ENCODE results near the gene TRDN.
"Not testable (repeated sequence)": the region's sequence is repeated elsewhere in the genome, so short reads cannot be mapped to it uniquely, and the experiment has no call there.

Gene TRDN

DNA sequence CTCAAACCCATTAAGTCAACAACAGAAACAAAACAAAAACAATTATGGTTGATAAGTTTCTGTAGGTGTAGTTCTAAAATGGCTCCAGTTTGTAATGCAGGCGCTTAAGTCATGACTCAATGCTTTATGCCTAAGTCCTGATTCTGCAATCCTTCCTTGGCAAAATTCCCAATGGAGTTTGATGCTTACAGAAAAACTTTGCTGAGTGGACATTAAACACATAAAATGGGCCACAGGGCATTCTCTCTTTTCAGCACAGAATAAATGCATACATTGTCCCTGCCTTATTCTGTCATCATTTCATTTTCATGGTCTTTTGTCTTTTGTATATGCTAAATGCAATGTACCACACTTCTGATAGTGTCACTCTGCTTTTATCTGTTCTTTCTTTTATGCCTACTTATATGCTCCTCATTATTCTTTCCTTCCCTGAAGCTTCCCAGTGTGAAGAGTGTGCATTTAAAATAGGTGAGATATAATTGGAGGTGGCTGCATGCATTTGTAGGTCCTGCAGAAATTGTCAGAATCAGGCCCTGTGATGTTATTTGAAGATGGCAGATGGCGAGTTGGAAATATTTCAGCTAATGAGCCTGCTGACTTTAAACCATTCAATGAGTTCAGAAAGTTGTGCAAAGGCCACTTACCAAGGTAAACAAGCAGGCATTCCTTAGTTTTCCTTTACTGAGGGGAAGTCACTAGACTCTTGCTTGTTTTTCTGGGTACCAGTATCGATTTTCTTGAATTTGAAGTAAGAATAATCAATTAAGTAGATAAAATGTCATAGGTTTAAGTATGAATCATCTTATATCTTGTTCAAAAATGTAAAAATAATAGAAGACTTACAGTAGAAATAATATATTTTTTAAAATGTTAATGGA is 313.1 kb downstream of the TRDN start:
- Histone ChIP-seq H3K4me3 (ENCODE audit: low read length) (no peak overlapping the region), H3K27me3 (ENCODE audit: control insufficient read depth, low read length) (no peaks in the 10 kb centered on the region), H3K27ac (ENCODE audit: low read depth, low read length) (no peak overlapping the region), H3F3A (ENCODE audit: control insufficient read depth, insufficient read depth) (no peaks in the 10 kb centered on the region), H3K4me1 (ENCODE audit: control insufficient read depth, low read length) (no peaks in the 10 kb centered on the region), H3K9me3 (ENCODE audit: control insufficient read depth, insufficient read depth, low read length) (no peaks in the 10 kb centered on the region), H3K4me2 (ENCODE audit: low read length) (no peak overlapping the region), H3K36me3 (ENCODE audit: control insufficient read depth, low read length) (no peaks in the 10 kb centered on the region), H3K79me2 (ENCODE audit: control insufficient read depth, low read length) (no peaks in the 10 kb centered on the region), H3K9me2 (replicated peaks; ENCODE audit: control insufficient read depth, low read length) (no peaks in the 10 kb centered on the region), H4K20me1 (ENCODE audit: control insufficient read depth, insufficient read depth, low read depth, low read length) (no peaks in the 10 kb centered on the region)
- TF ChIP-seq EZH2phosphoT487 (IDR thresholded peaks at IDR 0.05; ENCODE audit: borderline replicate concordance, low read length) = no peak
- TF ChIP-seq, protein P1, sequence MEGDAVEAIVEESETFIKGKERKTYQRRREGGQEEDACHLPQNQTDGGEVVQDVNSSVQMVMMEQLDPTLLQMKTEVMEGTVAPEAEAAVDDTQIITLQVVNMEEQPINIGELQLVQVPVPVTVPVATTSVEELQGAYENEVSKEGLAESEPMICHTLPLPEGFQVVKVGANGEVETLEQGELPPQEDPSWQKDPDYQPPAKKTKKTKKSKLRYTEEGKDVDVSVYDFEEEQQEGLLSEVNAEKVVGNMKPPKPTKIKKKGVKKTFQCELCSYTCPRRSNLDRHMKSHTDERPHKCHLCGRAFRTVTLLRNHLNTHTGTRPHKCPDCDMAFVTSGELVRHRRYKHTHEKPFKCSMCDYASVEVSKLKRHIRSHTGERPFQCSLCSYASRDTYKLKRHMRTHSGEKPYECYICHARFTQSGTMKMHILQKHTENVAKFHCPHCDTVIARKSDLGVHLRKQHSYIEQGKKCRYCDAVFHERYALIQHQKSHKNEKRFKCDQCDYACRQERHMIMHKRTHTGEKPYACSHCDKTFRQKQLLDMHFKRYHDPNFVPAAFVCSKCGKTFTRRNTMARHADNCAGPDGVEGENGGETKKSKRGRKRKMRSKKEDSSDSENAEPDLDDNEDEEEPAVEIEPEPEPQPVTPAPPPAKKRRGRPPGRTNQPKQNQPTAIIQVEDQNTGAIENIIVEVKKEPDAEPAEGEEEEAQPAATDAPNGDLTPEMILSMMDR (IDR thresholded peaks at IDR 0.05; ENCODE audit: low read depth, low read length, poor library complexity, severe bottlenecking) = no peak

- no peaks in the 10 kb centered on the region for H3K27me3 ChIP-seq (ENCODE audit: control insufficient read depth, low read length)
- H4K20me1 ChIP-seq (ENCODE audit: control insufficient read depth, insufficient read depth, low read depth, low read length) = no peaks in the 10 kb centered on the region
- no peaks in the 10 kb centered on the region for H3K9me3 ChIP-seq (ENCODE audit: control insufficient read depth, insufficient read depth, low read length)
- no peaks in the 10 kb centered on the region for H3K79me2 ChIP-seq (ENCODE audit: control insufficient read depth, low read length)
- no peaks in the 10 kb centered on the region for H3K36me3 ChIP-seq (ENCODE audit: control insufficient read depth, low read length)
- no peak overlapping the region for H3K4me3 ChIP-seq (ENCODE audit: low read length)
- H3K4me2 ChIP-seq (ENCODE audit: low read length) = no peak overlapping the region
- no peaks in the 10 kb centered on the region for H3K4me1 ChIP-seq (ENCODE audit: control insufficient read depth, low read length)
- TF ChIP-seq EZH2phosphoT487 (IDR thresholded peaks at IDR 0.05; ENCODE audit: borderline replicate concordance, low read length) = no peak
- TF ChIP-seq, protein P1 (IDR thresholded peaks at IDR 0.05; ENCODE audit: low read depth, low read length, poor library complexity, severe bottlenecking) = no peak
- H3K9me2 ChIP-seq (replicated peaks; ENCODE audit: control insufficient read depth, low read length) = no peaks in the 10 kb centered on the region
- no peak overlapping the region for H3K27ac ChIP-seq (ENCODE audit: low read depth, low read length)
- no peaks in the 10 kb centered on the region for H3F3A ChIP-seq (ENCODE audit: control insufficient read depth, insufficient read depth)
These were observed 315.7 kb downstream of the TRDN start for GRCh38 chr6:123321020-123321419.

- H3K36me3 ChIP-seq (ENCODE audit: control insufficient read depth, low read length) = no peaks in the 10 kb centered on the region
- TF ChIP-seq, protein P1 (IDR thresholded peaks at IDR 0.05; ENCODE audit: low read depth, low read length, poor library complexity, severe bottlenecking) = no peak
- TF ChIP-seq EZH2phosphoT487 (IDR thresholded peaks at IDR 0.05; ENCODE audit: borderline replicate concordance, low read length) = no peak
- no peaks in the 10 kb centered on the region for H3K4me1 ChIP-seq (ENCODE audit: control insufficient read depth, low read length)
- H3K4me3 ChIP-seq (ENCODE audit: low read length) = no peak overlapping the region
- H3K9me3 ChIP-seq (ENCODE audit: control insufficient read depth, insufficient read depth, low read length) = no peaks in the 10 kb centered on the region
- no peak overlapping the region for H3K27ac ChIP-seq (ENCODE audit: low read depth, low read length)
- no peaks in the 10 kb centered on the region for H4K20me1 ChIP-seq (ENCODE audit: control insufficient read depth, insufficient read depth, low read depth, low read length)
- no peaks in the 10 kb centered on the region for H3K27me3 ChIP-seq (ENCODE audit: control insufficient read depth, low read length)
- no peaks in the 10 kb centered on the region for H3K79me2 ChIP-seq (ENCODE audit: control insufficient read depth, low read length)
- H3F3A ChIP-seq (ENCODE audit: control insufficient read depth, insufficient read depth) = no peaks in the 10 kb centered on the region
- H3K9me2 ChIP-seq (replicated peaks; ENCODE audit: control insufficient read depth, low read length) = no peaks in the 10 kb centered on the region
- no peak overlapping the region for H3K4me2 ChIP-seq (ENCODE audit: low read length)
These were observed 319.9 kb downstream of the TRDN start for GRCh38 chr6:123316733-123317323.

DNA sequence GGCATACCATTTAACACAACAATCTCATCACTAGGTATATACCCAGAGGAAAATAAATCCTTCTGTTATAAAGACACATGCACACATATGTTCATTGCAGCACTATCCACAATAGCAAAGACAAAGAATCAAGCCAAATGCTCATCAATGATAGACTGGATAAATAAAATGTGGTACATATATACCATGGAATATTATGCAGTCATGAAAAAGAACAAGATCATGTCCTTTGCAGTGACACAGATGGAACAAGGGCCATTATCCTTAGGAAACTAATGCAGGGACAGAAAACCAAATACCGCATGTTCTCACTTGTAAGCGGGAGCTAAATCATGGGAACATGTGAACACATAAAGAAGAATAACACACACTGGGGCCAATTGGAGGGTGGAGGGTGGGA is 322.3 kb downstream of the TRDN start:
- H4K20me1 ChIP-seq (ENCODE audit: control insufficient read depth, insufficient read depth, low read depth, low read length); H3K27me3 ChIP-seq (ENCODE audit: control insufficient read depth, low read length); H3F3A ChIP-seq (ENCODE audit: control insufficient read depth, insufficient read depth); H3K27ac ChIP-seq (ENCODE audit: low read depth, low read length); H3K79me2 ChIP-seq (ENCODE audit: control insufficient read depth, low read length); H3K4me3 ChIP-seq (ENCODE audit: low read length); H3K9me3 ChIP-seq (ENCODE audit: control insufficient read depth, insufficient read depth, low read length); H3K4me2 ChIP-seq (ENCODE audit: low read length); H3K4me1 ChIP-seq (ENCODE audit: control insufficient read depth, low read length); H3K9me2 ChIP-seq (replicated peaks; ENCODE audit: control insufficient read depth, low read length); H3K36me3 ChIP-seq (ENCODE audit: control insufficient read depth, low read length): not testable (repeated sequence)

All from DOHH2 (cell line).